Common myeloid progenitor, CD34-positive (primary cell): Measurements from ENCODE around the gene KIAA1549.

ENCODE experiments used
- CTCF ChIA-PET: fragments of 350-600 bp; sonication (Branson Sonifier 250); formaldehyde crosslinking; loops from one replicate; lab custom pipeline; 2021; ENCODE audit warnings: antibody characterized with exemption; lab: Charles Lee
- POLR2A ChIA-PET: fragments of 350-600 bp; sonication (Branson Sonifier 250); formaldehyde crosslinking; loops from one replicate; lab custom pipeline; 2021; ENCODE audit warnings: antibody characterized with exemption; lab: Charles Lee
- DNase-seq, 3 donors: peaks; one replicate each; pipeline versions ENCODE4 v3.0.0 to v3.0.0-alpha.2; 2013
- H3K27ac ChIP-seq, 2 experiments: 1 replicate in 1 of 2; 2 replicates in 1 of 2; pipeline ENCODE4 v1.7.0; 2013; ENCODE audit warnings: inconsistent platforms in 2 of 2, low read length in 2 of 2, mild to moderate bottlenecking in 2 of 2, low read depth in 1 of 2, moderate library complexity in 1 of 2; ENCODE audit not compliant: severe bottlenecking in 2 of 2, insufficient read depth in 1 of 2, poor library complexity in 1 of 2
- H3K27me3 ChIP-seq, 5 experiments: replicated peaks in 2 of 5; 1 replicate in 3 of 5; 2 replicates in 2 of 5; pipeline versions ENCODE4 v1.6.1 to v1.7.0; 2013; ENCODE audit warnings: low read length in 4 of 5, mild to moderate bottlenecking in 2 of 5, moderate library complexity in 2 of 5, inconsistent platforms in 1 of 5; ENCODE audit not compliant: insufficient read depth in 5 of 5, control insufficient read depth in 4 of 5
- H3K36me3 ChIP-seq, 4 experiments: 1 replicate in 2 of 4; 2 replicates in 2 of 4; pipeline versions ENCODE4 v1.6.1 to v1.7.0; 2013; ENCODE audit warnings: low read length in 3 of 4, control low read depth in 1 of 4, mild to moderate bottlenecking in 1 of 4; ENCODE audit not compliant: control insufficient read depth in 4 of 4, insufficient read depth in 4 of 4
- H3K4me1 ChIP-seq, 4 experiments: 1 replicate in 3 of 4; 2 replicates in 1 of 4; pipeline versions ENCODE4 v1.6.1 to v1.7.1; 2013; ENCODE audit warnings: low read length in 3 of 4, mild to moderate bottlenecking in 3 of 4, control low read depth in 1 of 4, inconsistent platforms in 1 of 4, moderate library complexity in 1 of 4; ENCODE audit not compliant: control insufficient read depth in 4 of 4, insufficient read depth in 4 of 4; ENCODE audit errors: control extremely low read depth in 1 of 4
- H3K4me3 ChIP-seq, 7 experiments: 1 replicate in 4 of 7; 2 replicates in 3 of 7; pipeline versions ENCODE4 v1.5.1 to v1.7.0; 2013; ENCODE audit warnings: mild to moderate bottlenecking in 7 of 7, low read length in 6 of 7, moderate library complexity in 6 of 7, inconsistent platforms in 2 of 7, low read depth in 2 of 7, control low read depth in 1 of 7; ENCODE audit not compliant: insufficient read depth in 4 of 7, control insufficient read depth in 1 of 7; ENCODE audit errors: extremely low read depth in 1 of 7
- H3K9me3 ChIP-seq, 5 experiments: 1 replicate in 4 of 5; 2 replicates in 1 of 5; pipeline versions ENCODE4 v1.6.1 to v1.7.1; 2013; ENCODE audit warnings: low read length in 4 of 5, mild to moderate bottlenecking in 2 of 5, inconsistent platforms in 1 of 5, low read depth in 1 of 5, moderate library complexity in 1 of 5; ENCODE audit not compliant: control insufficient read depth in 4 of 5, insufficient read depth in 2 of 5; ENCODE audit errors: control extremely low read depth in 1 of 5
- WGBS: methylation state at CpG from one replicate; pipeline ENCODE4 v1.1.5; 2013; ENCODE audit not compliant: insufficient coverage; 5-methylcytosine and 5-hydroxymethylcytosine counted together

Gene KIAA1549

DNA sequence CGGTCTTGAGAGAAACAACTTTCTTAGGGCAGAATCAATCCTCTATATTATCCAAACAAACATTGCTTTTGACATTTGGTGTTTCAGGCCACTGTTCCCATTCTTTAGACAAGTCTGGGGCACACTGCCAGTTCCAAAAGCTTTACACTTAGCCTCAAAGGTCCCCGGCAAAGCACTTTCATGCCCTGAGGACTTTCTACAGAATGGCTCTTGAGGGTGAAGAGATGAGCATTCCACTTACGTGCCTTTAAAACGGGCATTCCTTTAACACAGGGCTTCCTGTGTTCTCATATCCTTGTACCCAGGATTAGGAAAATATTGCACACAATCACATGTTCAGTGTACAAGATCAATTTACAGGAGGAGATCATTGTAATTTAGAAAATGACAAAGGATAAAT, 196.5 kb downstream of the KIAA1549 start:
- DNase-seq = no peak
- 88% methylated on average over 4 of the region's 4 CpGs for WGBS
- H3K36me3 ChIP-seq = no peaks in the 10 kb centered on the region
- no peaks in the 10 kb centered on the region for H3K4me1 ChIP-seq
- ChIA-PET CTCF (interaction anchor here (0.9 kb wide), 1 partner anchor 15 kb away, joined by 3 read pairs; no protein-coding TSS in a partner anchor), POLR2A (no interaction called here)
- no peak overlapping the region for H3K4me3 ChIP-seq
- H3K27ac ChIP-seq = no peak overlapping the region
- H3K9me3 ChIP-seq = peaks cover 0 to 15% (median 0%) of the 10 kb centered on the region in 5 experiments
- H3K27me3 ChIP-seq = no peaks in the 10 kb centered on the region
